Naive thymus-derived CD8-positive, alpha-beta T cell (primary cell): ENCODE measurements around the gene NCKAP5L. TPM values are rescaled to one million over a fixed set of nuclear protein-coding genes. Genes with fewer than 3 reads are reported as not detected.

Experiments used
- ATAC-seq, 2 donors: fragments of 150-1000 bp; cut with Tn5 transposase in 1 of 2; sonication (Bioruptor Pico), chemical (Tn5 transposase) in 1 of 2; 1 replicate in 1 of 2; 2 replicates in 1 of 2; pipeline ENCODE4 v1.10.0; 2021; ENCODE audit warnings: mild to moderate bottlenecking in 2 of 2, moderate library complexity in 2 of 2
- POLR2A ChIA-PET: fragments of 350-600 bp; sonication (Branson Sonifier 250); formaldehyde crosslinking; loops from one replicate; lab custom pipeline; 2021; ENCODE audit warnings: antibody characterized with exemption; lab: Charles Lee
- DNase-seq, 10 donors: peaks; one replicate each; pipeline versions ENCODE4 v3.0.0 to v3.0.0-alpha.2; 2020 to 2022
- H3K27ac Mint-ChIP-seq, 10 donors: one replicate each; pipeline ENCODE4 v1.8.0; 2020 to 2022; ENCODE audit warnings: mild to moderate bottlenecking in 10 of 10, mixed read lengths in 10 of 10, moderate library complexity in 4 of 10, inconsistent platforms in 1 of 10
- H3K27me3 Mint-ChIP-seq, 5 donors: one replicate each; pipeline ENCODE4 v1.8.0; 2021 to 2022; ENCODE audit warnings: mixed read lengths in 5 of 5
- H3K36me3 Mint-ChIP-seq, 3 donors: one replicate each; pipeline ENCODE4 v1.8.0; 2020 to 2022; ENCODE audit warnings: mixed read lengths in 3 of 3, mild to moderate bottlenecking in 2 of 3, inconsistent platforms in 1 of 3
- H3K4me1 Mint-ChIP-seq, 4 donors: one replicate each; pipeline ENCODE4 v1.8.0; 2021 to 2022; ENCODE audit warnings: mixed read lengths in 4 of 4
- H3K4me3 Mint-ChIP-seq, 10 donors: one replicate each; pipeline ENCODE4 v1.8.0; 2020 to 2022; ENCODE audit warnings: mild to moderate bottlenecking in 10 of 10, mixed read lengths in 10 of 10, moderate library complexity in 6 of 10, inconsistent platforms in 1 of 10
- H3K9me3 Mint-ChIP-seq, 9 donors: one replicate each; pipeline ENCODE4 v1.8.0; 2020 to 2022; ENCODE audit warnings: mixed read lengths in 9 of 9, mild to moderate bottlenecking in 3 of 9, inconsistent platforms in 1 of 9, moderate library complexity in 1 of 9
- polyA plus RNA-seq, 3 donors: library from polyadenylated mRNA; unstranded; fragments of 300-500 nt; fragmentation: Illumina TruSeq; gene quantifications; one replicate each; pipeline ENCODE4 v1.2.3, GENCODE V29; 2021
- total RNA-seq, 8 experiments: library from RNA in 2 of 8; stranded (reverse) in 2 of 8; gene quantifications; one replicate each; pipeline ENCODE4 v1.2.3 and lab custom pipeline; 2021 to 2026

NCKAP5L gene
- total and polyA plus RNA-seq, 5 experiments from 2014 or later: 1.9 to 14.2 (median 5.1) TPM

GRCh38 chr12:49827401-49828099 lies 663 bp downstream of the NCKAP5L start:
- Mint-ChIP-seq H3K9me3 (no peaks in the 10 kb centered on the region), H3K4me3 (peak overlapping the region; percentile 78 to 99 (median 84)), H3K27me3 (no peaks in the 10 kb centered on the region), H3K36me3 (peaks cover 0 to 4% (median 0%) of the 10 kb centered on the region in 3 donors), H3K4me1 (peaks cover 25 to 53% (median 46%) of the 10 kb centered on the region in 4 donors), H3K27ac (peak overlapping the region in 9 of 10 donors; percentile 38 to 87 (median 82))
- DNase-seq: peak in 8 of 10 donors; percentile 17 to 72 (median 38)
- peak in 1 of 2 donors; percentile 8 for ATAC-seq
- POLR2A ChIA-PET: interaction anchor here (1.0 to 5.3 kb wide), 8 partner anchors 8 to 284 kb away, joined by 3 to 77 read pairs (median 4); partner anchors contain the start of genes BCDIN3D, PRPF40B and TMBIM6

GRCh38 chr12:49827051-49827400 lies 1.2 kb downstream of the NCKAP5L start:
- H3K4me1 Mint-ChIP-seq: peaks cover 28 to 56% (median 50%) of the 10 kb centered on the region in 4 donors
- H3K27me3 Mint-ChIP-seq: no peaks in the 10 kb centered on the region

GRCh38 chr12:49825971-49826421 lies 2.2 kb downstream of the NCKAP5L start:
- Mint-ChIP-seq H3K9me3 (no peaks in the 10 kb centered on the region), H3K4me3 (peak overlapping the region in 4 of 10 donors; percentile 24 to 84 (median 82)), H3K27ac (peak overlapping the region in 7 of 10 donors; percentile 13 to 86 (median 43)), H3K36me3 (peaks cover 0 to 4% (median 0%) of the 10 kb centered on the region in 3 donors), H3K4me1 (peaks cover 30 to 66% (median 60%) of the 10 kb centered on the region in 4 donors), H3K27me3 (no peaks in the 10 kb centered on the region)
- ATAC-seq (no peak), DNase-seq (no peak)
- POLR2A ChIA-PET: interaction anchor here (0.5 to 5.3 kb wide), 4 partner anchors 9 to 1146 kb away, joined by 3 to 77 read pairs (median 20); partner anchors contain the start of genes BCDIN3D and TMBIM6

More at GRCh38 chr12:49827051-49827400, 1.2 kb downstream of the NCKAP5L start:
- POLR2A ChIA-PET: interaction anchor here (1.2 to 5.3 kb wide), 5 partner anchors 8 to 165 kb away, joined by 3 to 77 read pairs (median 3); partner anchors contain the start of genes BCDIN3D and TMBIM6
- H3K36me3 Mint-ChIP-seq: peaks cover 0 to 4% (median 0%) of the 10 kb centered on the region in 3 donors
- H3K27ac Mint-ChIP-seq: peak overlapping the region; percentile 38 to 89 (median 84)
- peak overlapping the region; percentile 78 to 99 (median 82) for H3K4me3 Mint-ChIP-seq
- DNase-seq (no peak), ATAC-seq (no peak)
- no peaks in the 10 kb centered on the region for H3K9me3 Mint-ChIP-seq

GRCh38 chr12:49825360-49825970 lies 2.7 kb downstream of the NCKAP5L start:
- no peak for DNase-seq
- peak overlapping the region in 6 of 10 donors; percentile 21 to 58 (median 40) for H3K27ac Mint-ChIP-seq
- ATAC-seq: no peak
- no peaks in the 10 kb centered on the region for H3K27me3 Mint-ChIP-seq
- peak overlapping the region in 2 of 10 donors; percentile 24 to 63 for H3K4me3 Mint-ChIP-seq
- peaks cover 0 to 4% (median 0%) of the 10 kb centered on the region in 3 donors for H3K36me3 Mint-ChIP-seq
- peaks cover 33 to 71% (median 65%) of the 10 kb centered on the region in 4 donors for H3K4me1 Mint-ChIP-seq
- H3K9me3 Mint-ChIP-seq: no peaks in the 10 kb centered on the region
- POLR2A ChIA-PET: interaction anchor here (0.5 to 5.3 kb wide), 4 partner anchors 15 to 1146 kb away, joined by 3 to 77 read pairs (median 20); partner anchors contain the start of genes BCDIN3D and TMBIM6

- Mint-ChIP-seq H3K27ac (peak overlapping the region in 7 of 10 donors; percentile 2 to 74 (median 31)), H3K4me1 (peaks cover 33 to 74% (median 65%) of the 10 kb centered on the region in 4 donors), H3K36me3 (peaks cover 0 to 4% (median 0%) of the 10 kb centered on the region in 3 donors), H3K4me3 (peak overlapping the region in 1 of 10 donors; percentile 63), H3K27me3 (no peaks in the 10 kb centered on the region), H3K9me3 (no peaks in the 10 kb centered on the region)
- POLR2A ChIA-PET: interaction anchor here (0.7 kb wide), 1 partner anchor 17 kb away, joined by 3 read pairs; no protein-coding TSS in a partner anchor
- ATAC-seq: no peak
- DNase-seq: no peak
These were observed 3.3 kb downstream of the NCKAP5L start for GRCh38 chr12:49824895-49825294.

GRCh38 chr12:49824416-49824815 lies 3.8 kb downstream of the NCKAP5L start:
- POLR2A ChIA-PET: interaction anchor here (0.7 kb wide), 1 partner anchor 18 kb away, joined by 3 read pairs; no protein-coding TSS in a partner anchor
- no peak for ATAC-seq
- Mint-ChIP-seq H3K27me3 (no peaks in the 10 kb centered on the region), H3K36me3 (peaks cover 0 to 4% (median 0%) of the 10 kb centered on the region in 3 donors), H3K9me3 (no peaks in the 10 kb centered on the region), H3K4me1 (peaks cover 36 to 78% (median 68%) of the 10 kb centered on the region in 4 donors), H3K27ac (peak overlapping the region in 2 of 10 donors; percentile 31 to 74), H3K4me3 (no peak overlapping the region)
- DNase-seq: no peak

GRCh38 chr12:49823951-49824350 lies 4.3 kb downstream of the NCKAP5L start:
- no peaks in the 10 kb centered on the region for H3K27me3 Mint-ChIP-seq
- H3K36me3 Mint-ChIP-seq: peaks cover 0 to 4% (median 0%) of the 10 kb centered on the region in 3 donors
- peaks cover 33 to 76% (median 66%) of the 10 kb centered on the region in 4 donors for H3K4me1 Mint-ChIP-seq
- ATAC-seq (no peak), DNase-seq (no peak)
- no peak overlapping the region for H3K4me3 Mint-ChIP-seq
- POLR2A ChIA-PET: interaction anchor here (0.7 kb wide), 1 partner anchor 15 kb away, joined by 3 read pairs; no protein-coding TSS in a partner anchor
- H3K9me3 Mint-ChIP-seq: no peaks in the 10 kb centered on the region
- peak overlapping the region in 4 of 10 donors; percentile 1 to 68 (median 43) for H3K27ac Mint-ChIP-seq

- no peak overlapping the region for H3K4me3 Mint-ChIP-seq
- POLR2A ChIA-PET: interaction anchor here (0.7 kb wide), 1 partner anchor 16 kb away, joined by 3 read pairs; no protein-coding TSS in a partner anchor
- DNase-seq: no peak
- H3K27me3 Mint-ChIP-seq: no peaks in the 10 kb centered on the region
- no peaks in the 10 kb centered on the region for H3K9me3 Mint-ChIP-seq
- H3K36me3 Mint-ChIP-seq: peaks cover 0 to 4% (median 0%) of the 10 kb centered on the region in 3 donors
- peak overlapping the region in 1 of 10 donors; percentile 43 for H3K27ac Mint-ChIP-seq
- ATAC-seq: no peak
- peaks cover 31 to 71% (median 60%) of the 10 kb centered on the region in 4 donors for H3K4me1 Mint-ChIP-seq
These were observed 4.9 kb downstream of the NCKAP5L start for GRCh38 chr12:49823350-49823749.

GRCh38 chr12:49821373-49822287 lies 6.6 kb downstream of the NCKAP5L start:
- no peaks in the 10 kb centered on the region for H3K27me3 Mint-ChIP-seq
- peak; percentile 18 to 28 for ATAC-seq
- H3K9me3 Mint-ChIP-seq: no peaks in the 10 kb centered on the region
- peaks cover 26 to 65% (median 52%) of the 10 kb centered on the region in 4 donors for H3K4me1 Mint-ChIP-seq
- DNase-seq: no peak
- peak overlapping the region in 7 of 10 donors; percentile 12 to 73 (median 62) for H3K4me3 Mint-ChIP-seq
- H3K27ac Mint-ChIP-seq: peak overlapping the region; percentile 63 to 91 (median 82)
- peaks cover 0 to 10% (median 0%) of the 10 kb centered on the region in 3 donors for H3K36me3 Mint-ChIP-seq
- POLR2A ChIA-PET: interaction anchor here (0.5 kb wide), 1 partner anchor 350 kb away, joined by 4 read pairs; no protein-coding TSS in a partner anchor

GRCh38 chr12:49819786-49820185 lies 8.4 kb downstream of the NCKAP5L start:
- H3K4me1 Mint-ChIP-seq: peaks cover 20 to 50% (median 42%) of the 10 kb centered on the region in 4 donors
- peaks cover 0 to 22% (median 4%) of the 10 kb centered on the region in 3 donors for H3K36me3 Mint-ChIP-seq
- H3K4me3 Mint-ChIP-seq: peak overlapping the region in 1 of 10 donors; percentile 2
- ATAC-seq (no peak), DNase-seq (no peak)
- peak overlapping the region in 8 of 10 donors; percentile 3 to 65 (median 32) for H3K27ac Mint-ChIP-seq
- H3K9me3 Mint-ChIP-seq: no peaks in the 10 kb centered on the region
- H3K27me3 Mint-ChIP-seq: no peaks in the 10 kb centered on the region
- POLR2A ChIA-PET: interaction anchor here (0.6 to 0.7 kb wide), 2 partner anchors 12 to 55 kb away, joined by 3 to 4 read pairs; no protein-coding TSS in a partner anchor
